Dedifferentiated amniotic fluid mesenchymal stem cell (primary cell): ENCODE results near the gene KRTAP12-2.
"Not testable (repeated sequence)": the region's sequence is repeated elsewhere in the genome, so short reads cannot be mapped to it uniquely, and the experiment has no call there.

Source experiments
- DNase-seq: peaks from one replicate; pipeline ENCODE4 v3.0.0-alpha.2; 2016; ENCODE audit errors: extremely low spot score

KRTAP12-2 gene

DNA sequence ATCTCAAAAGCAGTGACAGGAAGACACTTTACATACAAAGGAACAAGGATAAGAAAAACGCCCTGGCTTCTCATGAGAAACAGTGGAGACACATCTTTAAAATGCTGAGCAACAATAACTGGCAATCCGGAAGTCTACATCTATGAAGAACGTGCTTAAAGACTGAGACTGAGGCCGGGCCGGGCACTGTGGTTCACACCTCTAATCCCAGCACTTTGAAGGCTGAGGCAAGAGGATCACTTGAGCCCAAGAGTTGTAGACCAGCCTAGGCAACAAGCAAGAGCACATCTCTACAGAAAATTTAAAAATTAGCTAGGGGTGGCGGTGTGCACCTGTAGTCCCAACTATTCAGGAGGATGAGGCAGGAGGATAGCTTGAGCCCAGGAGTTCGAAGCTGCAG lies 17.4 kb upstream of the KRTAP12-2 start:
- no peak for DNase-seq

DNA sequence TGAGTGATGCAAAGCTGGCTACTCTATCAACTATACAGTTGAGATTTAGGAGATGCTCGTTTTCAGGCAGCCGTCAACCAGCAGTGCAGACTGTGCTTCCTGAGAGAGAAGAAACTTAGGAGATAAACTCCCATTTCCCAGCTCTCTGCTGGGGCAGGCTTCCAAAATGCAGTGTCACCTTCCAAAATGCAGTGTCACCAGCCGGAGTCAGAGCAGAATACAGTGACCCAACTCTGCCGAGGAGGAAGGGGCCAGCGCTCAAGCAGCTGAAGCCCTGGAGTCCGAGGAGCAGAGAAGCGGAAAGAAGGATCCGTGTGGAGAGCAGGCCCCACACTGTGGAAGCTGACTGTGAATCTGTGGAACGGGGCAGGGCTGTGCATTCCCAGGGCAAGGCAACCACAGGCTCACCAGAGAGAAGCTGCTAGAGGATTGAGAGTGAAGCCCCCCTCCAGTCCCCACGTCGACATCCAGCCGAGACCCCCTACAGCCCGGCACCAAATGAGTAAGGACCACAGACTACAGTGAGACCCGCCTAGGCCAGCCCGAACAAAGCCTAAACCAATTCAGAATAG lies 15.9 kb upstream of the KRTAP12-2 start:
- no peak for DNase-seq

DNA sequence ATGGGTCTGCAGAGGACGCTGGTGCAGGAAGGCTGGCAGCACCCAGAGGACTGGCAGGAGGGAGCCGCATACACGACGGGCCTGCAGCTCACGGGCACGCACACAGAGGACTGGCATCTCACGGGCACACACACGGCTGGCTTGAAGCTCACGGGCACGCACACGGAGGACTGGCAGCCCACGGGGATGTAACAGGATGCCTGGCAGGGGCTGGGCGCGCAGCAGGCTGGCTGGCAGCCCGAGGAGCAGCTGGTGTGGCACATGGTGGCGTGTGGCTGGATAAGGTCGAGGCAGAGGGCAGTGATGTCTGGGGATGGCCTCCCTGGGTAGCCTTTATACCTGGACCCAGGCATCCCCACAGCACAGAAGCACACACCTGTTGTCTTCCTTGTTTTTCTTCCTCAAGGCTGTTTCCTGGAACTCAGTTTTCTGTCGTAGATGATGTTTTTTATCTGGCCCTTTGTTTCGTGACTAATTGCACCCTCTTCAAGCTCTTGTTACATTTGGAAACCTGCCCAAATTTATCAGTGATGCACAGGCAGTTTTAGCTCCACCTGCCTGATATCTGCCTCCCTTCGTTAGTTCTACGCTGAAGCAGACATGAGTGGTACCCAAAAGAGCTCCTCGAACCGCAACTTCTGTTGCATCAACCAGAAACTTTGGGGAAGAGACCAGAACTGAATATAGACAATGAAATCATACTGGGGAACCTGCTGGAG lies 15.3 kb upstream of the KRTAP12-2 start, which contains the start of gene KRTAP12-1:
Gene KRTAP12-1 (minus strand): TSS at position 303 of the 719 bp plus-strand sequence. CDS start 40 bp downstream, at position 263.
- no peak for DNase-seq

GRCh38 chr21:44681152-44681551 lies 14.4 kb upstream of the KRTAP12-2 start:
- DNase-seq = no peak

- no peak for DNase-seq
Measured at GRCh38 chr21:44677881-44678280, 11.2 kb upstream of the KRTAP12-2 start.

DNA sequence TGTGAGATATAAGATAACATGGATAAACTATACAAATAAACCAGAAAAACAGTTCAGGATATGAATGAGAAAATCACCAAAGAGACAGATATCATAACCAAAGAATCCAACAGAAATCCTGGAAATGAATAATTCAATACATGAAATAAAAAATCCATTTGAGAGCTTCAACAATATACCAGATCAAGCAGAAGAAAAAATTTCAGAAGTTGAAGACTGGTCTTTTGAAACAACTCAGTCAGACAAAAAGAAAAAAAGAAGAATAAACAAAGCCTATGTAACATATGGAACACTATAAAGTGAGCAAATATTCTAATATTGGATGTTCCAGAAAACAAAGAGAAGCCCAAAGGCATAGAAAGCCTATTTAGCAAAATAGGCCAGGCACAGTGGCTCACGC lies 5.2 kb upstream of the KRTAP12-2 start:
- no peak for DNase-seq

DNA sequence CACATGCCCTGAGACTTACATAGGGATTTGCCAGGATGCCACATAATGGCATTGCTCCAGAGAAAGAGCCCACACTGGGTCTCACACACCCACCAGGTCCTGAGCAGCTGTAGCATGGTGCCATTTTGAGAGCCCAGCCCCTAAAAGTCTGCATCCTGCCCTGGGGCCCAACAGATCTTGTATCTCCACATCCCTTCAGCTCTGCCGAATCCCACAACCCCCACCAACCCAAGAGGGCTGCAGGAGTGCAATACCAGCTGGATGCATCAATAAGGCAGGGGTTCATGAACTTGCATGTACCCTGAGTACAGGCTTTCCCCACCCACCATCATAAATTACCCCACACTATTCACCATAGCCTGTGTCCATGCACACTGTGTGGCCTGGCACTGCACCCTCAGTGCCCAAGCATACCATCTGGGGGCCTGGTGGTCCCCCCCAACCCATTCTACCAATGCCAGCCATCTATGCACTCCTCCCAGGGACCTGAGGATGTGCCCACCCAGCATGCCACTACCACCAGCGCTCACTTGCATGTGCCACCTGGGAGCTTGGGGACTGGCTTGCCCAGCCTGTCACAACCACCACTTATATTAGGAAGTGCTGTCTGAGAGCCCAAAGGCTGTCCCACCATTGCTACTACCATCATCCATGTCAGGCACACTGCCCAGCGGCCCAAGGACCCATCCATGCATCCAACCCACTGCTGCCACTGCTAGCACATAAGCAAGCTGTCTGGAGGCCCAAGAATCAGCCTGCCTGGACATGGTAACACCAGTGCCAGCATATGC lies 4.1 kb upstream of the KRTAP12-2 start:
- DNase-seq = no peak

GRCh38 chr21:44667612-44668011 lies 885 bp upstream of the KRTAP12-2 start:
- no peak for DNase-seq

DNA sequence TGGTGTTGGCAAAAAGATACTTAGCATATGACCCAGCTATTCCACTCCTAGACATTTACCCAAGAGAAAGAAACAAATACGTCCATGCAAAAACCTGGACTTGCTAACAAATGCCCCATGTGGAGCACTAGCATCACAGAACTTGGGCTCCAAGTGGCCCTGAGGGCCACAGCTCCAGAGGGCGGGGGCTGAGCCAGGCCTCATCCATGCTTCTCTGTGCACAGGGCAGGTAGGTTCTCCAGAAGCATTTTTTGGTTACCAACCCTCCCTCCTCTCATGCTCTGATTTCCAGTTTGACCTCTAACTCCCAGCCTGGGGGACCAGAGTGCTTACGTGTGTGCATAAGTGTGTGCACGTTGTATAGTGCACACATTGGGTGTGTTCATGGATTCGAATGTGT lies 2.0 kb downstream of the KRTAP12-2 start:
- no peak for DNase-seq

- DNase-seq = not testable (repeated sequence)
Measured at GRCh38 chr21:44661567-44661966, 5.2 kb downstream of the KRTAP12-2 start.

GRCh38 chr21:44658913-44659595 lies 7.7 kb downstream of the KRTAP12-2 start:
- DNase-seq = no peak

DNA sequence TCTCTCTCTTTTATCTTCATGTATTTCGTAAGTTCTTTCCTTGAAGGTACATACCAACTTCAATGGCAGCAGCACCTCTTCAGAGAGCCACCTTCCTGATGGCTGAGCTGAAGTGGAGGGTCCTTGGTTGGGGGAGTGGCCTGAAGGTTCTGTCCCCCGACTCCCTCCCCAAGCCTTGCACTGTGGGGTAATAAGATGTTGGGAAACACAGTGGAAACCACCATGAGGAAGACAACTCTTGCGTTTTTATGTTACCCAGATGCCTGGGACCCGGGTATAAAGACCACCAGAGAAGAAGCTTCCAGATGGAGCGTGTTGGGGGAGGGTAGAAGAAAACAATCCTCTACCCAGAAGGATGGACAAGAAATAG lies 8.2 kb downstream of the KRTAP12-2 start:
- no peak for DNase-seq

DNA sequence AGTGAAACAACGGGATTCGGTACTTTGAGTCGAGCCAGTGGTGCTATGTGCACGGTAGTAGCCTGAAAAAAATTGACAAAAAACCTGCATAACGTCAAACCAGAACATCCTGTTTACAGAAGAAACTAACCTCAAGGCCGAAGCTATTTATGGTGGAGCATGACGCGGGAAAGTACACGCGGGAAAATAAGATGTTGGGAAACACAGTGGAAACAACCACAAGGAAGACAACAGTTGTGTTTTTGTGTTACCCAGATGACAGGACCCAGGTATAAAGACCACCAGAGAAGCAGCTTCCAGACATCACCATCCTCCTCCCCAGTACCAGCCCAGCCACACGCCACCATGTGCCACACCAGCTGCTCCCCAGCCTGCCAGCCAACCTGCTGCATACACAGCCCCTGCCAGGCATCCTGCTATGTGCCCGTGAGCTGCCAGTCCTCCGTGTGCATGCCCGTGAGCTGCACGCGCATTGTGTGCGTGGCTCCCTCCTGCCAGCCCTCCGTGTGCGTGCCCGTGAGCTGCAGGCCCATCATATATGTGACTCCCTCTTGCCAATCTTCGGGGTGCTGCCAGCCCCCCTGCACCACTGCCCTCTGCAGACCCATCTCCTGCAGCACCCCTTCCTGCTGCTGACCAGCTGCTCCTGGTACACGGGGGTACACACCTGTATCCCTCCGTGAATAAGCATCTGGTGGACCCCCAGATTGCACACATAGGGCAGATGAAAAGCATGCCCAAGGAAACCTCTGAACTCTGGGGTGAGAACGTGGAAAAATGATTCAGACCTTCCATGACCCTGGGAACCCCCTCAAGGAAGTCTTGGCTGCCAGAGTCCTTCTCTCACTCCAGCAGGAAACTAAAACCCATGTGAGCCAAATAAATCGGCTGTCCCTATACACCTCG lies 8.8 kb downstream of the KRTAP12-2 start, which contains the start of gene KRTAP12-3:
Gene KRTAP12-3 (plus strand): TSS at position 298 of the 906 bp plus-strand sequence. CDS start 48 bp downstream, at position 346.
- no peak for DNase-seq

DNA sequence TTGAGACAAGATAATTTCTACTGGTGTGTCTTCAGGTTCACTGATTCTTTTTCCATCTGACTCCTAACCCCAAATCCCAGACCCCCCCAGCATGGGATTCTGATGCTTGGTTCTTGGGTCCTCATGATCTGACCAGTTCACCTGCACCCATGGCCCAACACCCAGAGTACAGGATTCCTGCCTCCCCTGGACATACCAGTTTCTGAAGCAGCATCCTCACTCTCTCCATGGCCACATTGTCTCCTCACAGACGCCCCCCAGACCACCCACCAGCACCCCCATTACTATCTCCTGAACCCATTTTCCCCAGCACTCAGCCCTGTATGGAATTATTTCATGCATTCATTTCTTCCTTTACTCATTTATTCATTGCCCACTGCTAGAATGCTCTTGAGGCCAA lies 9.9 kb downstream of the KRTAP12-2 start:
- DNase-seq = no peak

GRCh38 chr21:44654576-44655175 lies 12.1 kb downstream of the KRTAP12-2 start, which contains the start of gene KRTAP12-4:
Gene KRTAP12-4, minus strand, starts transcription at chr21:44654659. Its CDS starts 45 bp downstream, at chr21:44654614.
- DNase-seq = no peak

GRCh38 chr21:44653656-44654575 lies 12.8 kb downstream of the KRTAP12-2 start:
- DNase-seq = no peak

DNA sequence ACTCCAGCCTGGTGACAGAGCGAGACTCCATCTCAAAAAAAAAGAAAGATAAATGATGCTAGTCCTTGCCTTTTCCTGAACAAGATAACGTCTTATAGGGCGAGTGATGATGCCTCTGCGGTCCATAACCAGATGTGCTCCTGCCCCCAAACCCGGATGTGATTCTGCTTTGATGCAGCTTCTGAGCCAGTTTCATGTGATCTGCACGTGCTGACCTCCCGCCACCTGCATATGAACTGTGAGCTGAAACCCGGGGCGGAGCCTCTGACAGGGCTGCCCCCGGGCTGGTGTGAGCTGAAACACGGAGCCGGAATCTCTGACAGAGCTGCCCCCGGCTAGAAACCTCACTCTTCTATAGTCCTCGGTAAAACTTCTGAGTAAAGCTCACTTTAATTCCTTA lies 13.6 kb downstream of the KRTAP12-2 start:
- no peak for DNase-seq

DNA sequence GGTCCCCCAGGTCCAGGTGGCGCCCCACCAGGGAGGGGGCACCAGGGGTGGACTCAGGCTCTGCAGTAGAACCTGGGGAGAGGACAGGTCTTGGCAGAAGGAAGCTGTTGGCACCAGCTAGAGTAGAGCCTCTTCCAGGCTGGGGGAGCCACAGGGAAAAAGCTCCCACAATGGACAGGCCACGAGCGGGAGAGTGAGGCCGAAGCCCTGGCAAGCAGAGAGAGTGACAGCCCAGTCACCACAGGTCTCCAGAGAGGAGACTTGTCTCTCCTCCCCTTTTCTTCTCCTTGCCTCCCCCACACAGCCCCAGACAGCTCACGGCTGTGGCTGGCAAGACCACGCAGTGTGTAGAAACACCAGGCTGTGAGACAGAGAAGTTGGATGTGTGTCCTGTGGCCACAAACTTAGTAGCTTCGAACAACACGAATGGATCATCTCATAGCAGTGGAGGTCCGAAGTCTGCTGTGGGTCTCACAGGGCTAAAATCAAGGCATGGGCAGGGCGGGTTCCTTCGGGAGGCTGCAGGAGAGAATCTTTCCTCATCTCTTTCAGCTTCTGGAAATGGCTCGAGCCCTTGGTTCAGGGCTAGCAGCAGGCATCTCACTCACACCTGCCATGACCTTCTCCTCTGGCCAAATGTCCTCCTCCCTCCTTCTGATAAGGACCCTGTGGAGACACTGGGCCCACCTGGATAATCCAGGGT lies 15.6 kb downstream of the KRTAP12-2 start:
- no peak for DNase-seq
